SK-N-SH (cell line): ENCODE results near the gene CDCA8. TPM values are rescaled to one million over a fixed set of nuclear protein-coding genes. Genes with fewer than 3 reads are reported as not detected.

ENCODE experiments used
- CTCF ChIA-PET: fragments of 300-600, 350-600 bp; formaldehyde crosslinking; extraction: SDS; loops from one replicate; lab custom pipeline; 2021; lab: Yijun Ruan, JAX
- POLR2A ChIA-PET: fragments of 350-600 bp; sonication (Branson Sonifier 250); formaldehyde crosslinking; extraction: SDS; loops from one replicate; lab custom pipeline; 2020; ENCODE audit warnings: antibody characterized with exemption, inconsistent platforms; lab: Yijun Ruan, JAX
- DNase-seq: peaks from one replicate; pipeline ENCODE4 v3.0.0; 2012
- H2AFZ ChIP-seq: fragments of 200-600 bp; sonication (generic); 2 replicates; pipeline ENCODE4 v1.8.1; 2016; ENCODE audit warnings: antibody characterized with exemption, mild to moderate bottlenecking, low read depth
- H3F3A ChIP-seq: fragments of 200-600 bp; sonication (generic); replicated peaks from 2 replicates; pipeline ENCODE3; 2016; ENCODE audit warnings: antibody characterized with exemption, mild to moderate bottlenecking; ENCODE audit not compliant: insufficient read depth
- H3K27ac ChIP-seq, 2 experiments: fragments of 200-500 bp in 1 of 2; fragments of 200-600 bp in 1 of 2; sonication (Bioruptor generic) in 1 of 2; sonication (generic), shearing (Covaris generic) in 1 of 2; 2 replicates each; pipeline versions ENCODE4 v1.5.1 to v1.6.1; 2014 to 2016; ENCODE audit warnings: low read depth in 2 of 2, inconsistent platforms in 1 of 2, low read length in 1 of 2, mild to moderate bottlenecking in 1 of 2, mixed read lengths in 1 of 2
- H3K27me3 ChIP-seq: fragments of 200-600 bp; sonication (generic), shearing (Covaris generic); 2 replicates; pipeline ENCODE4 v1.6.1; 2016; ENCODE audit warnings: mixed run types; ENCODE audit not compliant: insufficient read depth
- H3K36me3 ChIP-seq, 2 experiments: fragments of 200-500 bp in 1 of 2; fragments of 200-600 bp in 1 of 2; sonication (Bioruptor generic) in 1 of 2; sonication (generic) in 1 of 2; replicated peaks in 1 of 2; 2 replicates each; pipeline versions ENCODE3 to v1.5.1; 2014 to 2016; ENCODE audit warnings: low read length in 1 of 2, mild to moderate bottlenecking in 1 of 2; ENCODE audit not compliant: insufficient read depth in 2 of 2, control insufficient read depth in 1 of 2
- H3K4me1 ChIP-seq, 2 experiments: fragments of 200-500 bp in 1 of 2; fragments of 200-600 bp in 1 of 2; sonication (Bioruptor generic) in 1 of 2; sonication (generic), shearing (Covaris generic) in 1 of 2; 2 replicates each; pipeline versions ENCODE4 v1.5.1 to v1.6.1; 2014 to 2016; ENCODE audit warnings: low read depth in 1 of 2, low read length in 1 of 2, mixed run types in 1 of 2; ENCODE audit not compliant: insufficient read depth in 2 of 2, control insufficient read depth in 1 of 2
- H3K4me2 ChIP-seq: fragments of 200-600 bp; sonication (generic), shearing (Covaris generic); 2 replicates; pipeline ENCODE4 v1.6.1; 2017; ENCODE audit warnings: mixed run types
- H3K4me3 ChIP-seq, 2 experiments: fragments of 200-500 bp in 1 of 2; fragments of 200-600 bp in 1 of 2; sonication (Bioruptor generic) in 1 of 2; sonication (generic), shearing (Covaris generic) in 1 of 2; 2 replicates each; pipeline versions ENCODE4 v1.5.1 to v1.8.1; 2014 to 2016; ENCODE audit warnings: low read depth in 2 of 2, inconsistent platforms in 1 of 2, low read length in 1 of 2, mild to moderate bottlenecking in 1 of 2, mixed read lengths in 1 of 2, moderate library complexity in 1 of 2
- H3K79me2 ChIP-seq: fragments of 200-600 bp; sonication (generic); 2 replicates; pipeline ENCODE4 v1.8.1; 2017; ENCODE audit warnings: mild to moderate bottlenecking; ENCODE audit not compliant: insufficient read depth
- H3K9ac ChIP-seq: fragments of 200-600 bp; sonication (generic); 2 replicates; pipeline ENCODE4 v1.6.1; 2017; ENCODE audit warnings: mixed run types
- H3K9me2 ChIP-seq: fragments of 200-600 bp; sonication (generic); 2 replicates; pipeline ENCODE4 v1.6.1; 2017; ENCODE audit warnings: mixed run types
- H3K9me3 ChIP-seq: fragments of 200-600 bp; sonication (generic); 2 replicates; pipeline ENCODE4 v1.6.1; 2017; ENCODE audit warnings: mixed run types, mild to moderate bottlenecking, moderate library complexity
- H4K20me1 ChIP-seq: fragments of 200-600 bp; sonication (generic); 2 replicates; pipeline ENCODE4 v1.6.1; 2017; ENCODE audit warnings: mild to moderate bottlenecking, mixed run types; ENCODE audit not compliant: insufficient read depth
- CHD2 ChIP-seq: fragments of 150-350 bp; IDR thresholded peaks from 2 replicates; pipeline ENCODE4 v1.6.1; 2018; ENCODE audit warnings: low read length; ENCODE audit not compliant: partially characterized antibody
- EZH2phosphoT487 ChIP-seq: fragments of 200-600 bp; sonication (generic); IDR thresholded peaks from 2 replicates; pipeline ENCODE4 v1.6.1; 2017; ENCODE audit warnings: low read depth, mixed run types, mild to moderate bottlenecking, antibody characterized with exemption, moderate library complexity, borderline replicate concordance
- FOSL2 ChIP-seq: IDR thresholded peaks from 2 replicates; pipeline ENCODE4 v1.4.0; 2012; ENCODE audit warnings: low read depth, mild to moderate bottlenecking, moderate library complexity, borderline replicate concordance
- FOXJ3 ChIP-seq: sonication (generic); formaldehyde crosslinking; IDR thresholded peaks from 2 replicates; pipeline ENCODE4 v1.5.1; 2020; ENCODE audit warnings: mild to moderate bottlenecking, missing genetic modification reagents
- FOXM1 ChIP-seq: IDR thresholded peaks from 2 replicates; pipeline ENCODE4 v1.4.0; 2012; ENCODE audit warnings: low read depth, mild to moderate bottlenecking
- GABPA ChIP-seq: IDR thresholded peaks from 2 replicates; pipeline ENCODE4 v1.4.0; 2012; ENCODE audit warnings: low read depth, mild to moderate bottlenecking
- JUND ChIP-seq: IDR thresholded peaks from 2 replicates; pipeline ENCODE4 v1.4.0; 2012
- MEF2A ChIP-seq: IDR thresholded peaks from 2 replicates; pipeline ENCODE4 v1.4.0; 2012; ENCODE audit warnings: low read depth, borderline replicate concordance
- MXI1 ChIP-seq: IDR thresholded peaks from 2 replicates; pipeline ENCODE4 v1.6.1; 2012; ENCODE audit warnings: mild to moderate bottlenecking, low read depth, low read length, improper control_type of control experiment
- NFIC ChIP-seq: IDR thresholded peaks from 2 replicates; pipeline ENCODE4 v1.4.0; 2012; ENCODE audit warnings: borderline replicate concordance
- NRF1 ChIP-seq: IDR thresholded peaks from 2 replicates; pipeline ENCODE4 v1.6.1; 2012; ENCODE audit warnings: low read depth, mild to moderate bottlenecking, low read length
- POLR2AphosphoS5 ChIP-seq: IDR thresholded peaks from 2 replicates; pipeline ENCODE4 v1.6.1; 2012; ENCODE audit warnings: low read depth, low read length
- RAD21 ChIP-seq: IDR thresholded peaks from 2 replicates; pipeline ENCODE4 v1.6.1; 2012; ENCODE audit warnings: mild to moderate bottlenecking, low read length
- RCOR1 ChIP-seq: fragments of 150-350 bp; IDR thresholded peaks from 2 replicates; pipeline ENCODE4 v1.6.1; 2017; ENCODE audit warnings: antibody characterized with exemption, low read length
- RFX5 ChIP-seq: IDR thresholded peaks from 2 replicates; pipeline ENCODE4 v1.6.1; 2012; ENCODE audit warnings: mild to moderate bottlenecking, improper control_type of control experiment, low read length
- SIN3A ChIP-seq: IDR thresholded peaks from 2 replicates; pipeline ENCODE4 v1.6.1; 2012; ENCODE audit warnings: low read depth, mild to moderate bottlenecking, low read length, moderate library complexity, borderline replicate concordance
- whole genome bisulfite sequencing: methylation state at CpG from one replicate; pipeline ENCODE4 v1.1.6; 2017; ENCODE audit warnings: low lambda C conversion rate; 5-methylcytosine and 5-hydroxymethylcytosine counted together
- polyA plus RNA-seq, 3 experiments: library from polyadenylated mRNA; depleted of rRNA; stranded (reverse); fragments of >200 nt; gene quantifications; 2 replicates each; pipeline ENCODE4 v1.2.3, GENCODE V29; 2012
- TF ChIP-seq, protein P1 (sequence below): fragments of 200-600 bp; sonication (generic); IDR thresholded peaks from 2 replicates; pipeline ENCODE4 v1.6.1; 2017; ENCODE audit warnings: antibody characterized with exemption, mild to moderate bottlenecking, moderate library complexity
- TF ChIP-seq, protein P2 (sequence below): IDR thresholded peaks from 2 replicates; pipeline ENCODE4 v1.4.0; 2012; ENCODE audit warnings: low read depth, borderline replicate concordance
- TF ChIP-seq, protein P3 (sequence below): IDR thresholded peaks from 2 replicates; pipeline ENCODE4 v1.4.0; 2012; ENCODE audit warnings: low read depth, borderline replicate concordance

The CDCA8 gene
- polyA plus RNA-seq, 1 of the 3 experiments (the other 2 are of a cell fraction): 22.9 TPM

DNA sequence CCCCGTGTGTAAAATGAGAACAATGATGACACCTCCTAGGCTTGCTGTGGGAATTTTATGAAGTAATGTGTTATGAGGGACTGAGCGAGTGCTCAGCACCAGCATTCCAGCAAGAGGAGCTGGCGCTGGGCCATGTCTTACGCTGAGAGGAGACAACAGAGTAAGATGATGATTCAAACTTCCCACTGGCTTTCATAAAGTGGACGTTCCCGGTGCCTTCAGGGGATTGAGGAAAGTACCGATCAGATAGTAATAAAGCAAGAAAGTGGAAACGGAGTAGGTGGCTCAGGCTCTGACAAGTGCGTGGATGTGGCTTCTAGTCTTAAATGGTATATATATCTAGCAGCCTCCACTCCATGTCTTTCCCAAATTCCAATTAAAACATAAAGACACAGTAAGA, 48.8 kb downstream of the CDCA8 start:
- CTCF ChIA-PET: no interaction called here
- no peak for DNase-seq
- 48% methylated on average over 9 of the region's 9 CpGs for WGBS

DNA sequence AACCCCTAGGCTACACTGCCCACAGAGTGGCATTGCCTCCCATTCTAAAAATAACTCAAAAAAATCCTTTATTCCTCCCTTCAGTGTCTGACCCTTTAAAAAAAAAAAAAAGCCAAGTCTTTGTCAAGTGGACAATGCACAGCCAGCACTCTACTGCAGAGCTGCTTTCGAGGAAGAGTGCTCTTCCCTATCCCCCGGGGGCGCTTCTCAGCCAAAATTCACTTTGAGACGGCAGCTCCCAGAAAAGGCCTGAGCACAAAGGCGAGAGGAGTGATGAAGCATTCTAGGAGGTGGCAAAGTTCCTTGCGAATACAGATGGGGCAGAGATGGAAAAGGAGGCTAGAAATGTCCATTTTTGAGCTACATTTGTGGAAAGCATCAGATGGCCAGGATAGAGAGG, 49.3 kb downstream of the CDCA8 start:
- Histone ChIP-seq H3K4me3 (no peak overlapping the region), H3K27ac (no peak overlapping the region), H3K4me2 (no peak overlapping the region), H3K27me3 (no peaks in the 10 kb centered on the region), H2AFZ (no peak overlapping the region), H3F3A (no peaks in the 10 kb centered on the region), H3K79me2 (no peaks in the 10 kb centered on the region), H4K20me1 (no peaks in the 10 kb centered on the region), H3K9ac (no peak overlapping the region), H3K9me2 (no peaks in the 10 kb centered on the region), H3K36me3 (no peaks in the 10 kb centered on the region), H3K9me3 (no peaks in the 10 kb centered on the region), H3K4me1 (no peaks in the 10 kb centered on the region)
- ChIA-PET CTCF (interaction anchor here (1.2 kb wide), 1 partner anchor 24 kb away, joined by 3 read pairs; no protein-coding TSS in a partner anchor), POLR2A (no interaction called here)
- WGBS: 31% methylated on average over 6 of the region's 6 CpGs
- TF ChIP-seq GABPA: no peak
- no peak for TF ChIP-seq NFIC
- no peak for TF ChIP-seq FOXJ3 (CRISPR knock-in tag)
- TF ChIP-seq POLR2AphosphoS5: no peak
- TF ChIP-seq, protein P1, sequence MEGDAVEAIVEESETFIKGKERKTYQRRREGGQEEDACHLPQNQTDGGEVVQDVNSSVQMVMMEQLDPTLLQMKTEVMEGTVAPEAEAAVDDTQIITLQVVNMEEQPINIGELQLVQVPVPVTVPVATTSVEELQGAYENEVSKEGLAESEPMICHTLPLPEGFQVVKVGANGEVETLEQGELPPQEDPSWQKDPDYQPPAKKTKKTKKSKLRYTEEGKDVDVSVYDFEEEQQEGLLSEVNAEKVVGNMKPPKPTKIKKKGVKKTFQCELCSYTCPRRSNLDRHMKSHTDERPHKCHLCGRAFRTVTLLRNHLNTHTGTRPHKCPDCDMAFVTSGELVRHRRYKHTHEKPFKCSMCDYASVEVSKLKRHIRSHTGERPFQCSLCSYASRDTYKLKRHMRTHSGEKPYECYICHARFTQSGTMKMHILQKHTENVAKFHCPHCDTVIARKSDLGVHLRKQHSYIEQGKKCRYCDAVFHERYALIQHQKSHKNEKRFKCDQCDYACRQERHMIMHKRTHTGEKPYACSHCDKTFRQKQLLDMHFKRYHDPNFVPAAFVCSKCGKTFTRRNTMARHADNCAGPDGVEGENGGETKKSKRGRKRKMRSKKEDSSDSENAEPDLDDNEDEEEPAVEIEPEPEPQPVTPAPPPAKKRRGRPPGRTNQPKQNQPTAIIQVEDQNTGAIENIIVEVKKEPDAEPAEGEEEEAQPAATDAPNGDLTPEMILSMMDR: no peak
- TF ChIP-seq, protein P2, sequence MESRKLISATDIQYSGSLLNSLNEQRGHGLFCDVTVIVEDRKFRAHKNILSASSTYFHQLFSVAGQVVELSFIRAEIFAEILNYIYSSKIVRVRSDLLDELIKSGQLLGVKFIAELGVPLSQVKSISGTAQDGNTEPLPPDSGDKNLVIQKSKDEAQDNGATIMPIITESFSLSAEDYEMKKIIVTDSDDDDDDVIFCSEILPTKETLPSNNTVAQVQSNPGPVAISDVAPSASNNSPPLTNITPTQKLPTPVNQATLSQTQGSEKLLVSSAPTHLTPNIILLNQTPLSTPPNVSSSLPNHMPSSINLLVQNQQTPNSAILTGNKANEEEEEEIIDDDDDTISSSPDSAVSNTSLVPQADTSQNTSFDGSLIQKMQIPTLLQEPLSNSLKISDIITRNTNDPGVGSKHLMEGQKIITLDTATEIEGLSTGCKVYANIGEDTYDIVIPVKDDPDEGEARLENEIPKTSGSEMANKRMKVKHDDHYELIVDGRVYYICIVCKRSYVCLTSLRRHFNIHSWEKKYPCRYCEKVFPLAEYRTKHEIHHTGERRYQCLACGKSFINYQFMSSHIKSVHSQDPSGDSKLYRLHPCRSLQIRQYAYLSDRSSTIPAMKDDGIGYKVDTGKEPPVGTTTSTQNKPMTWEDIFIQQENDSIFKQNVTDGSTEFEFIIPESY: no peak
- TF ChIP-seq, protein P3, sequence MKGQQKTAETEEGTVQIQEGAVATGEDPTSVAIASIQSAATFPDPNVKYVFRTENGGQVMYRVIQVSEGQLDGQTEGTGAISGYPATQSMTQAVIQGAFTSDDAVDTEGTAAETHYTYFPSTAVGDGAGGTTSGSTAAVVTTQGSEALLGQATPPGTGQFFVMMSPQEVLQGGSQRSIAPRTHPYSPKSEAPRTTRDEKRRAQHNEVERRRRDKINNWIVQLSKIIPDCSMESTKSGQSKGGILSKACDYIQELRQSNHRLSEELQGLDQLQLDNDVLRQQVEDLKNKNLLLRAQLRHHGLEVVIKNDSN: no peak
- TF ChIP-seq FOSL2: no peak
- no peak for TF ChIP-seq SIN3A
- no peak for TF ChIP-seq MEF2A
- TF ChIP-seq EZH2phosphoT487: no peak
- DNase-seq: no peak

More for the DNA sequence above, 48.8 kb downstream of the CDCA8 start:
- no peak overlapping the region for H3K9ac ChIP-seq
- no peak overlapping the region for H3K4me3 ChIP-seq
- H3K4me2 ChIP-seq: no peak overlapping the region
- H3K4me1 ChIP-seq: no peaks in the 10 kb centered on the region
- no peaks in the 10 kb centered on the region for H3K79me2 ChIP-seq
- no peak overlapping the region for H3K27ac ChIP-seq
- no peaks in the 10 kb centered on the region for H3K36me3 ChIP-seq
- no peaks in the 10 kb centered on the region for H3K9me3 ChIP-seq
- TF ChIP-seq RCOR1 (no peak), MXI1 (no peak), FOSL2 (no peak), JUND (no peak), NFIC (no peak), RFX5 (no peak), CHD2 (no peak), RAD21 (no peak), FOXM1 (no peak), MEF2A (no peak), NRF1 (no peak)
- no peaks in the 10 kb centered on the region for H3K9me2 ChIP-seq
- POLR2A ChIA-PET: no interaction called here
- no peak overlapping the region for H2AFZ ChIP-seq
- H3F3A ChIP-seq: no peaks in the 10 kb centered on the region
- H4K20me1 ChIP-seq: no peaks in the 10 kb centered on the region
- H3K27me3 ChIP-seq: no peaks in the 10 kb centered on the region
